ENCODE data around the gene IQGAP2.
"Not testable (repeated sequence)": the region's sequence is repeated elsewhere in the genome, so short reads cannot be mapped to it uniquely, and the experiment has no call there.

IQGAP2 gene

GRCh38 chr5:76402886-76403765 lies at the start of gene IQGAP2:
IQGAP2 (plus strand) TSS chr5:76403285; CDS start chr5:76403546, 261 bp downstream.
- no peak for DNase-seq

GRCh38 chr5:76356887-76357286 lies 46.2 kb upstream of the IQGAP2 start:
- no peak for DNase-seq

- DNase-seq = no peak
Measured at GRCh38 chr5:76363352-76364225, 39.5 kb upstream of the IQGAP2 start.

GRCh38 chr5:76364226-76364589 lies 38.9 kb upstream of the IQGAP2 start:
- no peak for DNase-seq

GRCh38 chr5:76365561-76365960 lies 37.5 kb upstream of the IQGAP2 start:
- DNase-seq = no peak

- no peak for DNase-seq
Measured at GRCh38 chr5:76366596-76366995, 36.5 kb upstream of the IQGAP2 start.

GRCh38 chr5:76367623-76368371 lies 35.3 kb upstream of the IQGAP2 start:
- no peak for DNase-seq

- no peak for DNase-seq
Measured at GRCh38 chr5:76368941-76369340, 34.1 kb upstream of the IQGAP2 start.

- not testable (repeated sequence) for DNase-seq
Measured at GRCh38 chr5:76369668-76370067, 33.4 kb upstream of the IQGAP2 start.

- DNase-seq = no peak
Measured at GRCh38 chr5:76371960-76372322, 31.1 kb upstream of the IQGAP2 start.

- no peak for DNase-seq
Measured at GRCh38 chr5:76372323-76373054, 30.6 kb upstream of the IQGAP2 start.

GRCh38 chr5:76376148-76376865 lies 26.8 kb upstream of the IQGAP2 start:
- no peak for DNase-seq

GRCh38 chr5:76376866-76377230 lies 26.2 kb upstream of the IQGAP2 start:
- DNase-seq = no peak

- no peak for DNase-seq
Measured at GRCh38 chr5:76378355-76378754, 24.7 kb upstream of the IQGAP2 start.

- no peak for DNase-seq
Measured at GRCh38 chr5:76379316-76379715, 23.8 kb upstream of the IQGAP2 start.

- DNase-seq = no peak
Measured at GRCh38 chr5:76379855-76380254, 23.2 kb upstream of the IQGAP2 start.

GRCh38 chr5:76380346-76381066 lies 22.6 kb upstream of the IQGAP2 start:
- DNase-seq = no peak

- peak in 1 of 2 experiments; percentile 22 for DNase-seq
Measured at GRCh38 chr5:76383126-76383832, 19.8 kb upstream of the IQGAP2 start.

GRCh38 chr5:76384189-76384588 lies 18.9 kb upstream of the IQGAP2 start:
- DNase-seq = peak in 1 of 2 experiments; percentile 64

- no peak for DNase-seq
Measured at GRCh38 chr5:76384705-76385104, 18.4 kb upstream of the IQGAP2 start.

Data from cerebellar nuclear complex (tissue), 1 donor.